Middle frontal gyrus (tissue), 1 donor: ENCODE measurements around the gene PAGR1.
A peak's percentile ranks its signal among the peaks of the same experiment; 100 is the strongest.

ENCODE experiments used
- DNase-seq: peaks from one replicate; pipeline ENCODE4 v3.0.0-alpha.2; 2015; ENCODE audit warnings: low spot score; ENCODE audit errors: extremely low spot score

Gene PAGR1

GRCh38 chr16:29834079-29834478, 18.1 kb downstream of the PAGR1 start:
- DNase-seq: no peak

GRCh38 chr16:29835926-29836325, 20.0 kb downstream of the PAGR1 start:
- no peak for DNase-seq

GRCh38 chr16:29836623-29837022, 20.7 kb downstream of the PAGR1 start:
- no peak for DNase-seq

- no peak for DNase-seq
These were observed 21.9 kb downstream of the PAGR1 start for GRCh38 chr16:29837841-29838240.

GRCh38 chr16:29839822-29840221, 23.9 kb downstream of the PAGR1 start:
- DNase-seq: no peak

GRCh38 chr16:29840240-29840639, 24.3 kb downstream of the PAGR1 start:
- no peak for DNase-seq

- no peak for DNase-seq
These were observed 25.7 kb downstream of the PAGR1 start for GRCh38 chr16:29841631-29842030.

- DNase-seq: no peak
These were observed 26.9 kb downstream of the PAGR1 start for GRCh38 chr16:29842732-29843346.

- no peak for DNase-seq
These were observed 28.0 kb downstream of the PAGR1 start for GRCh38 chr16:29843931-29844330.

- no peak for DNase-seq
These were observed 28.8 kb downstream of the PAGR1 start for GRCh38 chr16:29844575-29845331.

- DNase-seq: no peak
These were observed 29.7 kb downstream of the PAGR1 start for GRCh38 chr16:29845656-29846055.

GRCh38 chr16:29848420-29849297, 32.7 kb downstream of the PAGR1 start:
- no peak for DNase-seq

GRCh38 chr16:29849505-29849904, 33.6 kb downstream of the PAGR1 start:
- peak; percentile 67 for DNase-seq

GRCh38 chr16:29850998-29851397, 35.0 kb downstream of the PAGR1 start:
- DNase-seq: no peak

GRCh38 chr16:29852654-29853053, 36.7 kb downstream of the PAGR1 start:
- DNase-seq: peak; percentile 5

GRCh38 chr16:29854520-29855100, 38.7 kb downstream of the PAGR1 start:
- no peak for DNase-seq

- DNase-seq: no peak
These were observed 41.3 kb downstream of the PAGR1 start for GRCh38 chr16:29857133-29857760.

- no peak for DNase-seq
These were observed 42.3 kb downstream of the PAGR1 start for GRCh38 chr16:29858149-29858849.

GRCh38 chr16:29858974-29859373, 43.0 kb downstream of the PAGR1 start:
- no peak for DNase-seq

- DNase-seq: no peak
These were observed 44.3 kb downstream of the PAGR1 start for GRCh38 chr16:29860218-29860617.
